ENCODE measurements around the gene RPS18. TPM values are rescaled to one million over a fixed set of nuclear protein-coding genes. Genes with fewer than 3 reads are reported as not detected.

Gene RPS18
- total and polyA plus RNA-seq, 9 of the 15 experiments (the other 6 are each of a cell fraction or from before 2014, with no cell fraction given), result 5,023 to 17,516 (median 8,131) TPM

DNA sequence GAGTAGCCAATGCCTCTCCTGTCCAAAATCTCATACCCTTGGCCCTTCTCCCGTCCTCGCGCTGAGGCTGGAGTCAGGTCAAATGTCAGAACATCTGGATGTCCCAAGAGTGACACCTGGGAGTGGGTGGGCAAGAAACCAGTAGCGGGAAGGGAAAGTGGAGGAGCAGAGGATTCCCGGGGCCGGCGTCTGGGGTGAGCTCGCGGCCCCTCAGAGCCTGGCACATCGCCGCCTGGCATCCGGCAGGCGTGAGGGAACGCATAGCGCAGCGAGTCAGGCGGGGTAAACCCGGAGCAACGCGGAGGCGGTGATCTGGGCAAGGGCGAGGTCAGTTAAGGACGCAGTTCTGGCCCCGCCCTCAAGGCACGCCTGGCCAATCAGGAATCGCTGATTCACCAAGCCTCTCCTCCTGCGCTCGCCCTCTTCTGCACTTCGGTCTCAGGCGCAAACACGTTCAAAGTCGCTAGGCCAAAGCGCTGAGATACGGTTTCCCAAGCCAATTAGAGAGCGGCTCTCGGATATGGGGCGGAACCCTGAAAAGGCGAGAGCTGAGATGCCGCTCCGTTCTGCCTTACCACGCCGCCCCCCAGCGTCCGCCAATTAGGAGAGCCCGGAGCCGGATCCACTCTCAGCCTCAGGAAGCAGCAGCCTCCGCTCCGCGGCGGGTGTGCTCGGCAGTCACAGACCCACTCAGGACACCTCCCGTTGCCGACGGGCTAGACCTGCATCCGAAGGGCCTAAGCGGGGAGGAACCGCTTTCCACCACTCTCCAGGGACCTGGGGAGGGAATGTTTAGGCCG lies 22.7 kb upstream of the RPS18 start (continued):
- TF ChIP-seq ETV6 (IDR thresholded peaks at IDR 0.05; ENCODE audit: borderline replicate concordance in 1 of 2, low read depth in 2 of 2, low read length in 1 of 2), result no peak
- TF ChIP-seq ETV6 (CRISPR knock-in tag; IDR thresholded peaks at IDR 0.05; ENCODE audit: borderline replicate concordance), result no peak
- TF ChIP-seq ZNF696 (CRISPR knock-in tag; conservative IDR thresholded peaks at IDR 0.05), result no peak
- TF ChIP-seq SRSF9 (IDR thresholded peaks at IDR 0.05; ENCODE audit: borderline replicate concordance, low read depth, low read length), result no peak
- no peak for TF ChIP-seq ZNF57 (CRISPR knock-in tag; IDR thresholded peaks at IDR 0.05)
- no peak for TF ChIP-seq HNRNPUL1 (IDR thresholded peaks at IDR 0.05; ENCODE audit: low read length)
- no peak for TF ChIP-seq GATA2 (CRISPR knock-in tag; IDR thresholded peaks at IDR 0.05)
- peak; percentile 10; the same call in 1 of the 2 replicates for TF ChIP-seq ZFP1 (CRISPR knock-in tag; IDR thresholded peaks at IDR 0.05)
- no peak for TF ChIP-seq ZBTB8A (IDR thresholded peaks at IDR 0.05; ENCODE audit: partially characterized antibody)
- no peak for TF ChIP-seq SMAD2 (IDR thresholded peaks at IDR 0.05; ENCODE audit: low read depth, low read length)
- TF ChIP-seq, protein P1, sequence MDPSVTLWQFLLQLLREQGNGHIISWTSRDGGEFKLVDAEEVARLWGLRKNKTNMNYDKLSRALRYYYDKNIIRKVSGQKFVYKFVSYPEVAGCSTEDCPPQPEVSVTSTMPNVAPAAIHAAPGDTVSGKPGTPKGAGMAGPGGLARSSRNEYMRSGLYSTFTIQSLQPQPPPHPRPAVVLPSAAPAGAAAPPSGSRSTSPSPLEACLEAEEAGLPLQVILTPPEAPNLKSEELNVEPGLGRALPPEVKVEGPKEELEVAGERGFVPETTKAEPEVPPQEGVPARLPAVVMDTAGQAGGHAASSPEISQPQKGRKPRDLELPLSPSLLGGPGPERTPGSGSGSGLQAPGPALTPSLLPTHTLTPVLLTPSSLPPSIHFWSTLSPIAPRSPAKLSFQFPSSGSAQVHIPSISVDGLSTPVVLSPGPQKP (CRISPR knock-in tag; IDR thresholded peaks at IDR 0.05), result no peak
- no peak for TF ChIP-seq ZNF143 (CRISPR knock-in tag; IDR thresholded peaks at IDR 0.05)
- no peak for TF ChIP-seq BRD4 (IDR thresholded peaks at IDR 0.05)
- TF ChIP-seq HLTF (IDR thresholded peaks at IDR 0.05), result no peak
- TF ChIP-seq POLR3G (IDR thresholded peaks at IDR 0.05; ENCODE audit: extremely low read depth, insufficient read length, insufficient replicate concordance), result no peak
- TF ChIP-seq MCM7 (IDR thresholded peaks at IDR 0.05), result no peak
- peak; percentile 2 to 97; a peak in 2 of 4 replicates for TF ChIP-seq RCOR1 (IDR thresholded peaks at IDR 0.05; ENCODE audit: borderline replicate concordance in 1 of 2, low read depth in 2 of 2, low read length in 2 of 2)
- TF ChIP-seq COPS2 (conservative IDR thresholded peaks at IDR 0.05), result no peak
- TF ChIP-seq, protein P2, sequence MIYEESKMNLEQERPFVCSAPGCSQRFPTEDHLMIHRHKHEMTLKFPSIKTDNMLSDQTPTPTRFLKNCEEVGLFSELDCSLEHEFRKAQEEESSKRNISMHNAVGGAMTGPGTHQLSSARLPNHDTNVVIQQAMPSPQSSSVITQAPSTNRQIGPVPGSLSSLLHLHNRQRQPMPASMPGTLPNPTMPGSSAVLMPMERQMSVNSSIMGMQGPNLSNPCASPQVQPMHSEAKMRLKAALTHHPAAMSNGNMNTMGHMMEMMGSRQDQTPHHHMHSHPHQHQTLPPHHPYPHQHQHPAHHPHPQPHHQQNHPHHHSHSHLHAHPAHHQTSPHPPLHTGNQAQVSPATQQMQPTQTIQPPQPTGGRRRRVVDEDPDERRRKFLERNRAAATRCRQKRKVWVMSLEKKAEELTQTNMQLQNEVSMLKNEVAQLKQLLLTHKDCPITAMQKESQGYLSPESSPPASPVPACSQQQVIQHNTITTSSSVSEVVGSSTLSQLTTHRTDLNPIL (CRISPR knock-in tag; IDR thresholded peaks at IDR 0.05), result no peak
- TF ChIP-seq ARID1B (IDR thresholded peaks at IDR 0.05), result peak; percentile 49
- TF ChIP-seq, protein P3, sequence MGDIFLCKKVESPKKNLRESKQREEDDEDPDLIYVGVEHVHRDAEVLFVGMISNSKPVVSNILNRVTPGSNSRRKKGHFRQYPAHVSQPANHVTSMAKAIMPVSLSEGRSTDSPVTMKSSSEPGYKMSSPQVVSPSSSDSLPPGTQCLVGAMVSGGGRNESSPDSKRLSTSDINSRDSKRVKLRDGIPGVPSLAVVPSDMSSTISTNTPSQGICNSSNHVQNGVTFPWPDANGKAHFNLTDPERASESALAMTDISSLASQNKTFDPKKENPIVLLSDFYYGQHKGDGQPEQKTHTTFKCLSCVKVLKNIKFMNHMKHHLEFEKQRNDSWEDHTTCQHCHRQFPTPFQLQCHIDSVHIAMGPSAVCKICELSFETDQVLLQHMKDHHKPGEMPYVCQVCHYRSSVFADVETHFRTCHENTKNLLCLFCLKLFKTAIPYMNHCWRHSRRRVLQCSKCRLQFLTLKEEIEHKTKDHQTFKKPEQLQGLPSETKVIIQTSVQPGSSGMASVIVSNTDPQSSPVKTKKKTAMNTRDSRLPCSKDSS (IDR thresholded peaks at IDR 0.05; ENCODE audit: low read depth, partially characterized antibody), result no peak
- no peak for TF ChIP-seq ZBTB17 (CRISPR knock-in tag; IDR thresholded peaks at IDR 0.05)
- peak; percentile 78 for TF ChIP-seq MYC (IDR thresholded peaks at IDR 0.05; ENCODE audit: low read depth, low read length)
- TF ChIP-seq MYC (CRISPR knock-in tag; IDR thresholded peaks at IDR 0.05; ENCODE audit: borderline replicate concordance, low read depth), result no peak
- TF ChIP-seq ELF1 (tag; IDR thresholded peaks at IDR 0.05), result no peak
- peak; percentile 73 for TF ChIP-seq POLR2AphosphoS5 (IDR thresholded peaks at IDR 0.05; ENCODE audit: control insufficient read depth, insufficient read depth, low read depth, low read length)
- TF ChIP-seq EWSR1 (IDR thresholded peaks at IDR 0.05; ENCODE audit: borderline replicate concordance, low read depth, partially characterized antibody), result no peak

All from K562 (cell line).